WERI-Rb-1 (cell line): ENCODE measurements around the gene CFAP73.

Experiments
- DNase-seq: peaks from one replicate; pipeline ENCODE4 v3.0.0-alpha.2; 2020
- H3K27ac ChIP-seq: fragments of 250-450 bp; sonication (Bioruptor Pico); 2 replicates; pipeline ENCODE4 v1.5.1; 2020; ENCODE audit warnings: mild to moderate bottlenecking, moderate library complexity
- H3K27me3 ChIP-seq: fragments of 250-450 bp; sonication (Bioruptor Pico); 2 replicates; pipeline ENCODE4 v1.5.1; 2021; ENCODE audit warnings: mild to moderate bottlenecking, low read depth, moderate library complexity; ENCODE audit not compliant: insufficient read depth, severe bottlenecking
- H3K36me3 ChIP-seq: fragments of 250-450 bp; sonication (Bioruptor Pico); 2 replicates; pipeline ENCODE4 v1.5.1; 2020; ENCODE audit warnings: mild to moderate bottlenecking, moderate library complexity
- H3K4me3 ChIP-seq: 2 replicates; pipeline ENCODE4 v1.5.1; 2011; ENCODE audit warnings: low read depth, mild to moderate bottlenecking, control low read depth, low read length
- H3K9me3 ChIP-seq: fragments of 250-450 bp; sonication (Bioruptor Pico); 2 replicates; pipeline ENCODE4 v1.5.1; 2021; ENCODE audit warnings: mild to moderate bottlenecking, moderate library complexity; ENCODE audit not compliant: severe bottlenecking
- TF ChIP-seq, protein P1 (sequence below): IDR thresholded peaks from 2 replicates; pipeline ENCODE4 v1.5.1; 2011; ENCODE audit warnings: low read depth, mild to moderate bottlenecking, control low read depth, inconsistent platforms, low read length

Gene CFAP73

DNA sequence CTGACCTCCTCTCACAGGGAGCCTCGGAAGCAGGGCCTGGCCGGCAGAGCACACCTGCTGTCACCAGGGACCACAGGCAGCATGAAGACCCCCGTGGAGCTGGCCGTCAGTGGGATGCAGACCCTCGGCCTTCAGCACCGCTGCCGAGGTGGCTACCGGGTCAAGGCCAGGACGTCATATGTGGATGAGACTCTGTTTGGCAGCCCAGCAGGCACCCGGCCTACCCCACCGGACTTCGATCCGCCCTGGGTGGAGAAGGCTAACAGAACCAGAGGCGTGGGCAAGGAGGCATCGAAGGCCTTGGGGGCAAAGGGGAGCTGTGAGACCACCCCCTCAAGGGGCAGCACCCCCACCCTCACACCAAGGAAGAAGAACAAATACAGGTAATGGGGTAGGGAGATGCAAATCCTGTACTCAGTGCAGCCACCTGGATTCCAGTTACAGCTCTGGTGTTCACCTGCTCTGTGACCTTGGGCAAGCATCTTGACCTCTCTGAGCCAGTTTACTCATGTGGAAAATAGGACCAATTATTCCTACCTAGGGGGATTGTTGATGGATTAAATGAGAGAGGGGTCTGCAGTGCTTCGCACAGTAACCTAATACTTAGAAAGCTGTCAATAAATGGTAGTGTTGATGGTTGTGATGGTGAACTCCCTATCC is 37.3 kb downstream of the CFAP73 start:
- TF ChIP-seq, protein P1, sequence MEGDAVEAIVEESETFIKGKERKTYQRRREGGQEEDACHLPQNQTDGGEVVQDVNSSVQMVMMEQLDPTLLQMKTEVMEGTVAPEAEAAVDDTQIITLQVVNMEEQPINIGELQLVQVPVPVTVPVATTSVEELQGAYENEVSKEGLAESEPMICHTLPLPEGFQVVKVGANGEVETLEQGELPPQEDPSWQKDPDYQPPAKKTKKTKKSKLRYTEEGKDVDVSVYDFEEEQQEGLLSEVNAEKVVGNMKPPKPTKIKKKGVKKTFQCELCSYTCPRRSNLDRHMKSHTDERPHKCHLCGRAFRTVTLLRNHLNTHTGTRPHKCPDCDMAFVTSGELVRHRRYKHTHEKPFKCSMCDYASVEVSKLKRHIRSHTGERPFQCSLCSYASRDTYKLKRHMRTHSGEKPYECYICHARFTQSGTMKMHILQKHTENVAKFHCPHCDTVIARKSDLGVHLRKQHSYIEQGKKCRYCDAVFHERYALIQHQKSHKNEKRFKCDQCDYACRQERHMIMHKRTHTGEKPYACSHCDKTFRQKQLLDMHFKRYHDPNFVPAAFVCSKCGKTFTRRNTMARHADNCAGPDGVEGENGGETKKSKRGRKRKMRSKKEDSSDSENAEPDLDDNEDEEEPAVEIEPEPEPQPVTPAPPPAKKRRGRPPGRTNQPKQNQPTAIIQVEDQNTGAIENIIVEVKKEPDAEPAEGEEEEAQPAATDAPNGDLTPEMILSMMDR = no peak
- no peaks in the 10 kb centered on the region for H3K27me3 ChIP-seq
- H3K27ac ChIP-seq = no peak overlapping the region
- H3K36me3 ChIP-seq = peaks cover 44% of the 10 kb centered on the region
- no peak overlapping the region for H3K4me3 ChIP-seq
- no peaks in the 10 kb centered on the region for H3K9me3 ChIP-seq
- no peak for DNase-seq

DNA sequence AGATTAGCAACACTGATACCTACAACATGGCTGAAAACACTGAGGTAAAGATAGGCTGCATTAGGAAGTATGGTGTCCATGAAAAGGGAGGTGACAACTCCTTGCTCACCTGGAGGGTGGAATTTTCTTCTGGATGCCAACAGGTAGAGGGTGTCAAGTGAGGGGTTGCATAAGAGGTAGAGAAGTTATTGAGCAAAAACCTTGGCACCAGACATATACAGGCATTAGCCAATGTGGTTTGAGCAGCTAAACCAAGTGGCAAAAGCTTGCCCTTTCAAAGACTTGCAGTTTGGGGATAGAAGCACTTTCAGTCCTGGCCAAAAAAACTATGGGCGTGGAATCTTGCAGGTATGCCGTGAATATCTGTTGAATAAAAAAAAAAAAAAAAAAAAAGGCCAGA is 39.8 kb downstream of the CFAP73 start:
- TF ChIP-seq, protein P1 = no peak
- Histone ChIP-seq H3K9me3 (no peaks in the 10 kb centered on the region), H3K27ac (no peak overlapping the region), H3K36me3 (peaks cover 37% of the 10 kb centered on the region), H3K27me3 (no peaks in the 10 kb centered on the region), H3K4me3 (no peak overlapping the region)
- no peak for DNase-seq

DNA sequence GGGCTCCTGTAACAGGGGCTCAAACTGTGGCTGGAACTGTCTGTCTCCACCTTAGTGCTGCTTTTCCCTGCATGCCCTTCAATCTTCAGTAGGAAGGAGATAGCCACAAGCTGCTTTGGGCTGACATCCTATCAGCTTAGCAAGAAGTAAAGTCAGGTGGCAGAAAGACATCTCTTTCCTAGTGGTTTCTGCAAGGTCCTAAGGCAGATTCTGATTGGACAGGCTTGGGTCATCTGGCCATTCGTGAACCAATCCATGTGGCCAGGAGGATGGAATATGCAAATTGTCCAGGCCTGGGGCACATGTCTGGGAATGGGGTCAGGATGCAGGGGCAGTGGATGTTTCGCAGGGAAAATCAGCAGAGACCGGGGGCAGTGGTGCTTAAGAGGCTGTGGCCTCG is 41.2 kb downstream of the CFAP73 start:
- Histone ChIP-seq H3K4me3 (no peak overlapping the region), H3K36me3 (peaks cover 34% of the 10 kb centered on the region), H3K27ac (peak overlapping the region; percentile 53; the same call in 1 of the 2 replicates), H3K9me3 (no peaks in the 10 kb centered on the region), H3K27me3 (no peaks in the 10 kb centered on the region)
- DNase-seq = peak; percentile 65
- TF ChIP-seq, protein P1 = no peak

DNA sequence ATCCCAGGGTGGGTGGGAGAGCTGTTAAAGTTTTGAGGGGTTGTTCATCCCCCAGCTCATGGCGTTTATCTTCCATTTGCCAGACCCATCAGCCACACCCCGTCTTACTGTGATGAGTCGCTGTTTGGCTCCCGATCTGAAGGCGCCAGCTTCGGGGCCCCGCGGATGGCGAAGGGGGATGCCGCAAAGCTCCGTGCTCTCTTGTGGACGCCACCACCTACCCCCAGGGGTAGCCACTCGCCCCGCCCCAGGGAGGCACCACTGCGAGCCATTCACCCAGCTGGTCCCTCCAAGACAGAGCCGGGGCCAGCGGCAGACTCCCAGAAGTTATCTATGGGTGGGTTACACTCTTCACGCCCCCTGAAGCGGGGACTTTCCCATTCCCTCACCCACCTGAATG is 41.7 kb downstream of the CFAP73 start:
- DNase-seq = no peak
- Histone ChIP-seq H3K4me3 (no peak overlapping the region), H3K27me3 (no peaks in the 10 kb centered on the region), H3K9me3 (no peaks in the 10 kb centered on the region), H3K27ac (peak overlapping the region; percentile 53), H3K36me3 (peaks cover 34% of the 10 kb centered on the region)
- TF ChIP-seq, protein P1 = no peak

DNA sequence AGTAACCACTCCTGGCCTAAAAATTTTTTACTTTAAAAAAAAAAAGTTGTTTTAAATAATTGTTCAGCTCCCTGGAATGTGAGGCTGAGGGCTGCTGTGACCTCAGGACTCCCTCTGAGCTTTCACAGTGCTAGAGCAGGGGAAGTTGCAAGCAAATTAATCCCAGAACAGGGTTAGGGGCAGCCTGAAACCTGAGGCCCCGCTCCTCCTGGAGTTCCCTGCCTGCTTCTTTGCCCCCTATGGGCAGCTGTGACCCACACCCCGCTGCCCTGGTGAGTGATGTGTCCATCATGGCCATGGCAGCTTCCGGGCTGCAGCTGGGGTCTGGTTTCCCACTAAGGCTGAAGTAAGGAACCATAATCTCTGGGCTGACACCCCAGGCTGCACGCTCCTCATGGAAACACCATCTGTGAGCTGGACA is 45.5 kb downstream of the CFAP73 start:
- DNase-seq = peak; percentile 71
- Histone ChIP-seq H3K4me3 (no peak overlapping the region), H3K36me3 (peaks cover 12% of the 10 kb centered on the region), H3K9me3 (no peaks in the 10 kb centered on the region), H3K27ac (peak overlapping the region; percentile 69), H3K27me3 (no peaks in the 10 kb centered on the region)
- TF ChIP-seq, protein P1 = no peak

DNA sequence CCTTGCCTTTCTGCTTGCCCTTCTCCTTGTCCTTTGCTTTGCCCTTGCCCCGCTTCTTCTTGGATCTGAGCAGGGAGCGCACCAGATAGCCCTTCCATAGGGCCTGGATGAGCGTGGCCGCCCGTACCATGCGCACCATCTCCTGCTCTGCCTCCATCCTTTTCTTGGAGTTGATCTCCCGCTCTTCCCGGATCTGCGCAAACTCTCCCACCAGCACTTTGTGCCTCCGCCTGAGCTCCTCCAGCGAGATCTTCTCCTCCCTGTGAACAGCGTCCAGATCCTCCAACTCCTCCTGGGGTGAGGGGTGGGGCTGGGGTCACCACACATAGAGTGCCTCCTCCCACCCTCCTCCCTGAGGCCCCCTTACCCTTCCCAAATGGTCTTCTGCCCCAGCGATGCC is 46.1 kb downstream of the CFAP73 start:
- Histone ChIP-seq H3K27me3 (no peaks in the 10 kb centered on the region), H3K27ac (peak overlapping the region; percentile 69)

More for the DNA sequence above, 46.1 kb downstream of the CFAP73 start:
- Histone ChIP-seq H3K9me3 (no peaks in the 10 kb centered on the region), H3K4me3 (no peak overlapping the region), H3K36me3 (peaks cover 9% of the 10 kb centered on the region)
- TF ChIP-seq, protein P1 = no peak
- no peak for DNase-seq
